Left colon (tissue), 2 donors: ENCODE data around the gene ARMC9. TPM values are rescaled to one million over a fixed set of nuclear protein-coding genes. Genes with fewer than 3 reads are reported as not detected.
A peak's percentile ranks its signal among the peaks of the same experiment; 100 is the strongest.
"Not testable (repeated sequence)": the region's sequence is repeated elsewhere in the genome, so short reads cannot be mapped to it uniquely, and the experiment has no call there.

Source experiments
- ATAC-seq: fragments of 200-7000 bp; cut with Tn5 transposase; one replicate; pipeline ENCODE4 v1.9.1; 2020; ENCODE audit warnings: mild to moderate bottlenecking, moderate library complexity
- DNase-seq, 2 donors: peaks; one replicate each; pipeline ENCODE4 v3.0.0-alpha.2; 2020
- intact Hi-C, 2 donors: fragments of 100-400 bp; cut with DNase I in 1 of 2; cut with micrococcal nuclease in 1 of 2; formaldehyde crosslinking; loops; one replicate each; pipeline versions ENCODE4 v1.11.2 to v1.14.0; 2022; cut with DNase I, micrococcal nuclease
- total RNA-seq, 2 donors: library from RNA; stranded (reverse); fragmentation: NEBNext Ultra II Directional; extraction: Animal tissue kit (Norgen Biotek cat#: 25700); gene quantifications; one replicate each; pipeline ENCODE4 v1.2.1, GENCODE V29; 2021
- donor health status: DM: no; HTN: no; CAD: no.
- donor health status: DM: yes; HTN: yes; CAD: no.

ARMC9 gene
- total RNA-seq, 2 donors from 2014 or later, result 9.4 to 13.6 TPM

GRCh38 chr2:231177156-231178025, 21.0 kb upstream of the ARMC9 start:
- DNase-seq (no peak), ATAC-seq (peak; percentile 63)
- intact Hi-C loops, result no loop called here

- intact Hi-C loops, ATAC-seq, DNase-seq: not testable (repeated sequence)
Measured at GRCh38 chr2:231178805-231179204, 19.6 kb upstream of the ARMC9 start.

- intact Hi-C loops, result no loop called here
- DNase-seq (peak; percentile 35 to 69), ATAC-seq (peak; percentile 39)
Measured at GRCh38 chr2:231181860-231182512, 16.4 kb upstream of the ARMC9 start.

- DNase-seq (no peak), ATAC-seq (no peak)
- intact Hi-C loops, result no loop called here
Measured at GRCh38 chr2:231182513-231182899, 15.9 kb upstream of the ARMC9 start.

GRCh38 chr2:231183851-231184250, 14.6 kb upstream of the ARMC9 start:
- DNase-seq (no peak), ATAC-seq (no peak)
- intact Hi-C loops, result no loop called here

- no peak for ATAC-seq
- no peak for DNase-seq
- intact Hi-C loops, result no loop called here
Measured at GRCh38 chr2:231184319-231184718, 14.1 kb upstream of the ARMC9 start.

- DNase-seq, result no peak
- ATAC-seq, result no peak
- intact Hi-C loops, result no loop called here
Measured at GRCh38 chr2:231185050-231185725, 13.2 kb upstream of the ARMC9 start.

GRCh38 chr2:231185886-231186285, 12.5 kb upstream of the ARMC9 start:
- no peak for DNase-seq
- intact Hi-C loops, result no loop called here
- ATAC-seq, result no peak

- intact Hi-C loops, result no loop called here
- ATAC-seq, result no peak
- DNase-seq, result no peak
Measured at GRCh38 chr2:231186325-231186724, 12.1 kb upstream of the ARMC9 start.

- DNase-seq (no peak), ATAC-seq (no peak)
- intact Hi-C loops, result no loop called here
Measured at GRCh38 chr2:231187736-231188505, 10.5 kb upstream of the ARMC9 start.

GRCh38 chr2:231188506-231189170, 9.8 kb upstream of the ARMC9 start:
- DNase-seq (no peak), ATAC-seq (no peak)
- intact Hi-C loops, result no loop called here

GRCh38 chr2:231189171-231189530, 9.3 kb upstream of the ARMC9 start:
- ATAC-seq (no peak), DNase-seq (no peak)
- intact Hi-C loops, result no loop called here

GRCh38 chr2:231189571-231190495, 8.6 kb upstream of the ARMC9 start:
- intact Hi-C loops, result loop anchor here in 1 of 2 donors (10.0 kb wide), 1 partner anchor 85 kb away; no protein-coding TSS in a partner anchor
- ATAC-seq (peak; percentile 58), DNase-seq (peak; percentile 31 to 44)

- intact Hi-C loops, result loop anchor here in 1 of 2 donors (10.0 kb wide), 1 partner anchor 86 kb away; no protein-coding TSS in a partner anchor
- peak; percentile 87 for ATAC-seq
- peak; percentile 50 to 60 for DNase-seq
Measured at GRCh38 chr2:231190531-231191197, 7.8 kb upstream of the ARMC9 start.

GRCh38 chr2:231191896-231192872, 6.2 kb upstream of the ARMC9 start:
- DNase-seq (peak; percentile 63 to 74), ATAC-seq (peak; percentile 54)
- intact Hi-C loops, result loop anchor here in 1 of 2 donors (10.0 kb wide), 1 partner anchor 87 kb away; no protein-coding TSS in a partner anchor

- intact Hi-C loops, result loop anchor here in 1 of 2 donors (10.0 kb wide), 1 partner anchor 88 kb away; no protein-coding TSS in a partner anchor
- ATAC-seq (no peak), DNase-seq (no peak)
Measured at GRCh38 chr2:231193216-231193615, 5.2 kb upstream of the ARMC9 start.
